Osteoblast (primary cell): ENCODE measurements around the gene SLC35F1. TPM values are rescaled to one million over a fixed set of nuclear protein-coding genes. Genes with fewer than 3 reads are reported as not detected.

Experiments used
- DNase-seq: peaks from one replicate; pipeline ENCODE4 v3.0.0; 2011; ENCODE audit warnings: low spot score, mixed read lengths; ENCODE audit not compliant: insufficient read length; ENCODE audit errors: missing footprints
- H2AFZ ChIP-seq: 2 replicates; pipeline ENCODE4 v1.6.0; 2011; ENCODE audit warnings: mild to moderate bottlenecking, low read length
- H3K27ac ChIP-seq: 2 replicates; pipeline ENCODE4 v1.5.1; 2011; ENCODE audit warnings: mild to moderate bottlenecking, low read depth, low read length, moderate library complexity
- H3K27me3 ChIP-seq: 2 replicates; pipeline ENCODE4 v1.6.0; 2012; ENCODE audit warnings: mild to moderate bottlenecking, control low read depth, inconsistent platforms, low read length, moderate library complexity; ENCODE audit not compliant: insufficient read depth
- H3K36me3 ChIP-seq: 2 replicates; pipeline ENCODE4 v1.5.1; 2011; ENCODE audit warnings: mild to moderate bottlenecking, low read length, control low read depth, moderate library complexity; ENCODE audit not compliant: insufficient read depth
- H3K4me1 ChIP-seq: 2 replicates; pipeline ENCODE4 v1.5.1; 2011; ENCODE audit warnings: mild to moderate bottlenecking, low read length, control low read depth, moderate library complexity; ENCODE audit not compliant: insufficient read depth
- H3K4me2 ChIP-seq: 2 replicates; pipeline ENCODE4 v1.6.0; 2011; ENCODE audit warnings: mild to moderate bottlenecking, low read length; ENCODE audit not compliant: insufficient read depth
- H3K4me3 ChIP-seq: fragments of 200-600 bp; sonication (generic); 3 replicates; pipeline ENCODE4 v1.5.1; 2012; ENCODE audit warnings: mild to moderate bottlenecking, low read length, inconsistent platforms; ENCODE audit not compliant: insufficient read depth
- H3K79me2 ChIP-seq: 2 replicates; pipeline ENCODE4 v1.6.0; 2012; ENCODE audit warnings: mild to moderate bottlenecking, low read length, control low read depth, inconsistent platforms; ENCODE audit not compliant: insufficient read depth
- H3K9me3 ChIP-seq: 2 replicates; pipeline ENCODE4 v1.5.1; 2011; ENCODE audit warnings: low read depth, low read length, control low read depth
- H4K20me1 ChIP-seq: 2 replicates; pipeline ENCODE4 v1.6.0; 2012; ENCODE audit warnings: mild to moderate bottlenecking, low read length, control low read depth; ENCODE audit not compliant: insufficient read depth
- CTCF ChIP-seq: IDR thresholded peaks from 2 replicates; pipeline ENCODE4 v1.5.1; 2011; ENCODE audit warnings: mild to moderate bottlenecking, low read depth, low read length, moderate library complexity; ENCODE audit errors: extremely low read depth
- total RNA-seq: library from RNA; depleted of rRNA; stranded (reverse); fragments of >200 nt; gene quantifications from 2 replicates; pipeline ENCODE4 v1.2.3, GENCODE V29; 2012

SLC35F1 gene
- total RNA-seq, 1 donor = under 0.01 TPM

GRCh38 chr6:118012944-118013343 lies 105.9 kb downstream of the SLC35F1 start:
- Histone ChIP-seq H3K4me2 (no peak overlapping the region), H3K4me3 (no peak overlapping the region), H2AFZ (no peak overlapping the region), H3K27ac (no peak overlapping the region), H3K9me3 (no peaks in the 10 kb centered on the region), H3K36me3 (no peaks in the 10 kb centered on the region), H3K4me1 (no peaks in the 10 kb centered on the region), H4K20me1 (no peaks in the 10 kb centered on the region), H3K27me3 (no peaks in the 10 kb centered on the region), H3K79me2 (no peaks in the 10 kb centered on the region)
- DNase-seq = no peak
- TF ChIP-seq CTCF = no peak

GRCh38 chr6:118016532-118016931 lies 109.5 kb downstream of the SLC35F1 start:
- Histone ChIP-seq H3K4me1 (no peaks in the 10 kb centered on the region), H4K20me1 (no peaks in the 10 kb centered on the region), H3K27me3 (no peaks in the 10 kb centered on the region), H3K36me3 (no peaks in the 10 kb centered on the region), H3K4me3 (no peak overlapping the region), H2AFZ (no peak overlapping the region), H3K27ac (no peak overlapping the region), H3K4me2 (no peak overlapping the region), H3K79me2 (no peaks in the 10 kb centered on the region), H3K9me3 (no peaks in the 10 kb centered on the region)
- no peak for DNase-seq
- TF ChIP-seq CTCF = no peak

- Histone ChIP-seq H3K4me3 (no peak overlapping the region), H3K36me3 (no peaks in the 10 kb centered on the region), H3K9me3 (no peaks in the 10 kb centered on the region), H2AFZ (no peak overlapping the region), H3K79me2 (no peaks in the 10 kb centered on the region), H4K20me1 (no peaks in the 10 kb centered on the region), H3K27me3 (no peaks in the 10 kb centered on the region), H3K27ac (no peak overlapping the region), H3K4me2 (no peak overlapping the region), H3K4me1 (no peaks in the 10 kb centered on the region)
- no peak for TF ChIP-seq CTCF
- no peak for DNase-seq
Observed at GRCh38 chr6:118017301-118017848, 110.3 kb downstream of the SLC35F1 start.

GRCh38 chr6:118023771-118024170 lies 116.7 kb downstream of the SLC35F1 start:
- H3K9me3 ChIP-seq = no peaks in the 10 kb centered on the region
- no peaks in the 10 kb centered on the region for H3K27me3 ChIP-seq
- no peak for DNase-seq

More at GRCh38 chr6:118023771-118024170, 116.7 kb downstream of the SLC35F1 start:
- Histone ChIP-seq H3K79me2 (no peaks in the 10 kb centered on the region), H3K4me2 (no peak overlapping the region), H3K36me3 (no peaks in the 10 kb centered on the region), H4K20me1 (no peaks in the 10 kb centered on the region), H3K4me1 (no peaks in the 10 kb centered on the region), H2AFZ (no peak overlapping the region), H3K27ac (no peak overlapping the region), H3K4me3 (no peak overlapping the region)
- TF ChIP-seq CTCF = no peak
